GM10248 (cell line): ENCODE results near the gene ETDB.
"Not testable (repeated sequence)": the region's sequence is repeated elsewhere in the genome, so short reads cannot be mapped to it uniquely, and the experiment has no call there.

ENCODE experiments used
- CTCF ChIA-PET: fragments of 300-600 bp; sonication (Branson Sonifier 250); formaldehyde crosslinking; extraction: SDS; loops from one replicate; lab custom pipeline; 2021; ENCODE audit warnings: antibody characterized with exemption; lab: Yijun Ruan, JAX
- POLR2A ChIA-PET: fragments of 350-650 bp; sonication (Branson Sonifier 250); formaldehyde crosslinking; extraction: SDS; loops from one replicate; lab custom pipeline; 2020; ENCODE audit warnings: antibody characterized with exemption; lab: Yijun Ruan, JAX
- DNase-seq: peaks from one replicate; pipeline ENCODE4 v3.0.0; 2012; ENCODE audit errors: extremely low spot score
- CTCF ChIP-seq: IDR thresholded peaks from 2 replicates; pipeline ENCODE4 v1.5.1; 2012; ENCODE audit warnings: mild to moderate bottlenecking, low read depth; ENCODE audit errors: extremely low read depth, missing control alignments, control extremely low read depth

The ETDB gene

GRCh38 chrX:135120056-135120576, at the start of gene ETDB:
Gene ETDB, minus strand, starts transcription at chrX:135120526. Its CDS starts 1,265 bp downstream, at chrX:135119261.
- DNase-seq, POLR2A ChIA-PET, CTCF ChIA-PET: not testable (repeated sequence)

- POLR2A ChIA-PET, DNase-seq, CTCF ChIA-PET: not testable (repeated sequence)
These were observed 49.2 kb upstream of the ETDB start for GRCh38 chrX:135169534-135169933.

GRCh38 chrX:135168486-135168885, 48.2 kb upstream of the ETDB start:
- TF ChIP-seq CTCF = no peak
- ChIA-PET CTCF (no interaction called here), POLR2A (no interaction called here)
- DNase-seq = no peak

- POLR2A ChIA-PET, DNase-seq, CTCF ChIA-PET: not testable (repeated sequence)
These were observed 34.4 kb upstream of the ETDB start for GRCh38 chrX:135154688-135155087.

GRCh38 chrX:135126145-135126544, 5.8 kb upstream of the ETDB start:
- POLR2A ChIA-PET = not testable (repeated sequence)

GRCh38 chrX:135116064-135116463, 4.3 kb downstream of the ETDB start:
- POLR2A ChIA-PET, CTCF ChIA-PET, DNase-seq: not testable (repeated sequence)

More at GRCh38 chrX:135126145-135126544, 5.8 kb upstream of the ETDB start:
- DNase-seq, CTCF ChIA-PET: not testable (repeated sequence)

GRCh38 chrX:135114392-135114791, 5.9 kb downstream of the ETDB start:
- peak; percentile 37 for DNase-seq
- ChIA-PET POLR2A (no interaction called here), CTCF (no interaction called here)
- TF ChIP-seq CTCF = no peak

GRCh38 chrX:135112743-135113142, 7.6 kb downstream of the ETDB start:
- ChIA-PET CTCF (interaction anchor here (0.8 to 2.2 kb wide), 6 partner anchors 9 to 192 kb away, joined by 3 to 11 read pairs (median 4); no protein-coding TSS in a partner anchor), POLR2A (no interaction called here)
- DNase-seq = no peak
- TF ChIP-seq CTCF = no peak

- POLR2A ChIA-PET = no interaction called here
- CTCF ChIA-PET = interaction anchor here (0.7 to 2.2 kb wide), 12 partner anchors 9 to 338 kb away, joined by 3 to 11 read pairs (median 3); no protein-coding TSS in a partner anchor
- TF ChIP-seq CTCF = peak; percentile 50
- DNase-seq = no peak
These were observed 8.1 kb downstream of the ETDB start for GRCh38 chrX:135112096-135112729.
